GM19397 (cell line): Measurements from ENCODE around the gene UBE2S.

ENCODE experiments used
- ATAC-seq: cut with Tn5 transposase; IDR thresholded peaks from one replicate; pipeline ENCODE4 v1.9.1; 2021; ENCODE audit warnings: mild to moderate bottlenecking, moderate library complexity; ENCODE audit not compliant: unreplicated experiment

The UBE2S gene

GRCh38 chr19:55366790-55367189, 40.8 kb downstream of the UBE2S start:
- no peak for ATAC-seq

GRCh38 chr19:55365964-55366363, 41.6 kb downstream of the UBE2S start:
- no peak for ATAC-seq

DNA sequence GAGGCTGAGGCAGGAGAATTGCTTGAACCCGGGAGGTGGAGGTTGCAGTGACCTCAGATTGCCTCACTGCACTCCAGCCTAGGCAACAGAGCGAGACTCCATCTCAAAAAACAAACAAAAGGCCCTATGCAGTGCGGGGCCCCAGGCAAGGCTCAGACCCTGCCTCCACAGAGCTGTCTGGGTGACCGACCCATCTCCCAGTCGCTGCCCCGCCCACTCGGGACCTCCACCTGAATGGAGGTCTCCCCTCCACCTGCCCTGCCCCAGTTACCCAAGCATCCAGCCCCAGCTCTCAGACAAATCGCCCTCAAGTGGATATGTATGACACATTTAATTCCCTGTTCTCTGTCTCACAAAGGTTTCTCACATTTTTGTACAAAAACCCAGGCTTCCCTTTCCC, 42.3 kb downstream of the UBE2S start:
- no peak for ATAC-seq

GRCh38 chr19:55362990-55363716, 44.4 kb downstream of the UBE2S start, which contains the start of gene GARIN5B:
Gene GARIN5B (minus strand): TSS chr19:55363260. CDS start chr19:55363066, 194 bp downstream.
- no peak for ATAC-seq

DNA sequence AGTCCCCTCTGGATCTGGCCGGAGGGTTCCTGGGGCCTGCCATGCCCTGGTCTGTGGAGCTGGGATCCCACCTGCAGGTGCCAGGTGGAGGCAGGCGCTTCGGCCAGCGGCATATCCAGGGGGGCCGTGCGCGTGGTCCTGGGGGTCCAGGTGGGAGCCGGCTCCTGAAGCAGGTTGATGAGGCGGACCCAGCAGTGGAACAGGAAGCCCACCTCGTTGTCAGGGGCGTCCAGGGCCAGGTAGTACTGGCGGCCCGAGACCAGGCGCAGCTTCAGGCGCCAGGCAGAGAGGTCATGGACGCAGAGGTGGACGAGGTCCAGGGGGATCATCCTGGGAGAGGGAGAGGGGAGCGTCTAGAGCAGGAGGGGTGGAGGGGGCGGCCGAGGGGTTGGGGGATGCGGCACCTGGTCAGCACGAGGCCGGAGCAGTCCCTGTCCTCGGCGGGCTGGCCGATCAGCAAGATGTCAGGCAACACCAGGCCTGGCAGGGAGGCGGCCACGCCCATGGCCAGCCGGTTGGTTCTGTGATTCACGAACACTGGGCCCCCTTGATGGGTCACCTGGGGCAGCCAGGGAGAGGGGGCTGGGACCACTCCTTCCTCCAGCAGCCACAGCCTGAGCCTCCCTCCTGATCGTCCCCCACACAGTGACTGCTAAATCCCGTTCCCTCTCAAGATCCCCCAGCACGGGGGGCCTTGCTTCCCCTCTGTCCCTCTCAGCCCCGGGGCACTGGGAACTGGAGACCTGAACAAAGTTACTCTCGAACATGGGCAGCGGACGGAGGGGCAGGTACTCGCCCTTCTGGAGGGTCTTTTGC, 45.2 kb downstream of the UBE2S start:
- no peak for ATAC-seq

DNA sequence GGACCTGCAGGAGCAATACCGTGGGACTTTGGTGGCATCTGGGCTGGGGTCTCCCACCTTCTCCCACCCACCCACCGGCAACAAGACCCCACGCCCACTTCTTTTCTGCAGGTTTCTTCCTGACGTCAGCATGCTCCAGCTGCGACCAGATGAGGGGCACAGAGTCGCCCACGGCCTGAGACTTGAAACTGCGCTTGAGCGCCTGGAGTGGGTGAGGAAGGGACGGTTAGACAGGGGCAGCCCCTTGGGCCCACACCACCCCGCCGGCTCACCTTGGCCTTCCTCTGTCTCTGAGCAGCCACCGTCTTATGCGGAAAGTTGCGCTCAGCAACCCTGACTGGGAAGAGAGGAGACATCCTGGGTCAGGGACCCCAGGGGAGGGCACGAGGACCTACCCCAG, 46.7 kb downstream of the UBE2S start:
- no peak for ATAC-seq

DNA sequence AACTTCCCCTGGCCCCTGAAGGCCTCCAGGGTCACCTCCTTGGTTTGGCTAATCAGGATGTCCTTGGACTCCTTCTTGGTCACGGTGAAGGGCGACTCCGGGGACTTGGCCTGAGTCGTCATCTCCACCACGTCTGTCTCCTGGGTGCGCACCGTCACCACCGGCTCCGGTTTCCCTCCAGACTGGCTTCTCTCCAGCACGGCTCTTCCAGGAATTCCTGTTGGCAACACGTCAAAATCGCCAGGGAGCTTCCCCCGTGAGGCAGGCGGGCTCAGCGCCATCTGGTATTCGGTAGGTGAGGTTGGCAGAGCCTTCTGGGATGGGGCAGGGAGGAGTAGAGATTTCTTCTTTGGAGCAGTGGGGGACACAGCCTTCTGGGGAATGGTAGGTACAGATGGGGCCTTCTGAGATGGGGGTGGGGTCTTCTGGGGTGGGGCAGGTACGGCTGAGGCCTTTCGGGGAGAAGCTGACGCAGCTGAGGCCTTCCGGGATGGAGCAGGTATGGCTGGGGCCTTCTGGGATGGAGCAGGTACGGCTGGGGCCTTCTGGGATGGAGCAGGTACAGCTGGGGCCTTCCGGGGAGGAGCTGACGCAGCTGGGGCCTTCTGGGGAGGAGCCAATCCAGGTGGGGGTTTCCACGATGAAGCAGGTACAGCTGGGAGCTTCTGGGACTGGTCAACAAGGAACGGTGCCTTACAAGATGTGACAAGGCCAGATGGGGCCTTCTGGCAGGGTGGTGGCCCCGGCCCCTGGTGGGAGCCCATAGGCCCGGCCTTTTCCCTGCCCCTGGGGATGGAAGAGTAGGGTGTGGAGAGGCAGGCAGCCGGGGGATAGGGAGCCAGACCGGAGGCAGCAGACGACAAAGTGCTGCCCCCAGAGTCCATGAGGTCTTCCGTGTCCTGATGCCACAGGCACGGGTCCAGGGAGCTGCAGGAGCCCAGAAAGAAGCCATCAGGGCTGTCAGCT, 48.4 kb downstream of the UBE2S start:
- ATAC-seq: no peak

DNA sequence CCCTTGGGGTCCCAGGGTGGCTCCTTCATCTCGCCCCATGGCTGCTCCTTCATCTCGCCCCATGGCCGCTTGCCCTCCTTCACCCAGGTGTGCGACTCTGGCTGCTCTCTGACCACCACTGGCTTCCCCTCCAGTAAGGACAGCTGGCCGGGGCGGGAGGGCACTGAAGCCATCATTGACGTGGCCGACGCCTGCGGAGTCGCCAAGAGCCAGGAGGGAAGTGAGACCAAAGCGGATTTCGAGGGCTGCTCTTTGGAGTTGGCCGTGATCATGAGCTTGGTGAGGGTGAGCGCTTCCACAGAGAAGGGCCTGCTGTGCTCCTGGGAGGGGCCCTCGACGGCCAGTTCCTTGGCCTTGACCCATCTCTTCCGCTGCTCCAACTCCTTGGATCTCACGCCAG, 49.1 kb downstream of the UBE2S start:
- no peak for ATAC-seq

GRCh38 chr19:55355213-55355821, 52.3 kb downstream of the UBE2S start:
- ATAC-seq: no peak

GRCh38 chr19:55354698-55355212, 52.8 kb downstream of the UBE2S start, which contains the start of gene COX6B2:
Gene COX6B2 (minus strand): TSS chr19:55354719. CDS start chr19:55354521, 198 bp downstream.
- ATAC-seq: no peak

- no peak for ATAC-seq
These were observed 53.5 kb downstream of the UBE2S start for GRCh38 chr19:55353803-55354697.

DNA sequence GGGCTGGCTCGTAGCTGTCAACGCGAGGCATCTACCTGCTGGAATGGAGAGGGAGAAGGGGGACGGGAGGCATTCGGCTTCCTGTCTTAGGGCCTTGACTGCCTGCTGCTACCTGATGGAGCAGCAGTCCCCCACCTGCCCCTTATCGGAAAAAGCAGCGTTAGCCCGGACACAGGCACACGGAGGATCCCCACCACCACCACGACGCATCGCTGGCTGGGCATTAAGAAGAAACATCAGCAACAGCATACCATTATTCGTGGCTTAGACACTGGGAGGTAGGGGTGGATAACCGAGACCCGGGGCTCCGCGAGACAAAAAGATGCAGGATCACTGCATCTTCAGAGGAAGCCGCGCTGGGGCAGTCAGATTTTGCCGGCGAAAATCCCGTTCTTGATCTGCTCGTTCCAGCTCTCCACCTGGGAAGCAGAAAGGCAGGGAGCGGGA, 54.2 kb downstream of the UBE2S start:
- no peak for ATAC-seq

- no peak for ATAC-seq
These were observed 54.9 kb downstream of the UBE2S start for GRCh38 chr19:55352549-55353145.

- no peak for ATAC-seq
These were observed 55.5 kb downstream of the UBE2S start for GRCh38 chr19:55352040-55352439.

DNA sequence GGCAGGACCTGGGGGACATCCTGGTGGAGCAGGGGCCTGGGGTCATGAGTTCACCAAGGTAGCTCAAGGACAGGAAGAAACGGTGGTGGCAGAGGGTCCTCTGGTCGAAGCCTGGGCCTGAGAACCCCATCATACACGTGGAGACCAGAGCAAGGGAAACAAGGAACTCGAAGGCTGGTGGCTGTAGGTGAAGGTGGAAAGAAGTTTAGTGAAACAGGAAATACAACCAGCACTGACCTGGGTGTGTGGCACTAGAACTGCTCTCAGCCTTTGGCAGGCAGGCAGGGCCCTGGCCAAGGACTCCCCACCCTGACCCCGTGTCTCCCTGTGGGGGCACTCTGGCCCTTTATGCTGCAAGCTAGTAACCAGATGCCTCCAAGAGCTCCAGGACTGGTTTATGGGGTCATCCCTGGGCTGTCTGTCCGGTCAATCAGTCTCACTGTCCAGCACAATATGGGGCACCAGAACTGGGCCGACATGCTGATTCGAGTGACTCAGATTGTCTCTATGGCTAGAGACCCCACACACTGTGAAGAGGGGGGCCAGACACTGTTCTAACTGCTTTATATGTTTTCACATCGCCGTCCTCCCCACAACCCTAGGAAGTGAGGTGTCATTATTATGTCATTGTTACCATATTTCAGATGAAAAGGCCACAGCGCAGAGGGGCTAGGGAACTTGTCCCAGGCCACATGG, 56.8 kb downstream of the UBE2S start:
- no peak for ATAC-seq
